Transverse colon (tissue), 3 donors: ENCODE results near the gene NRSN2.

Experiments used
- CTCF ChIP-seq, 5 experiments: fragments of 200-600 bp in 3 of 5; fragments of 450-650 bp in 2 of 5; sonication (generic) in 3 of 5; IDR thresholded peaks; 1 replicate in 2 of 5; 2 replicates in 3 of 5; pipeline ENCODE4 v1.5.1; 2016 to 2017; ENCODE audit warnings: antibody characterized with exemption in 5 of 5, inconsistent platforms in 3 of 5, mild to moderate bottlenecking in 2 of 5, moderate library complexity in 1 of 5
- POLR2A ChIP-seq: fragments of 450-650 bp; IDR thresholded peaks from one replicate; pipeline ENCODE4 v1.6.1; 2016; ENCODE audit warnings: antibody characterized with exemption, mild to moderate bottlenecking, moderate library complexity

GRCh38 chr20:387520-387919 is 40.6 kb downstream of the NRSN2 start:
- TF ChIP-seq CTCF (IDR thresholded peaks at IDR 0.05) (no peak), POLR2A (no peak)
